SH-SY5Y (cell line): ENCODE results near the gene TMEM151B.

Source experiments
- GATA2 ChIP-seq: IDR thresholded peaks from 2 replicates; pipeline ENCODE4 v1.6.1; 2011; ENCODE audit warnings: mild to moderate bottlenecking, low read depth, low read length
- GATA3 ChIP-seq: IDR thresholded peaks from 2 replicates; pipeline ENCODE4 v1.6.1; 2011; ENCODE audit warnings: low read depth, mild to moderate bottlenecking, low read length, moderate library complexity

GRCh38 chr6:44254191-44255104, 15.8 kb upstream of the TMEM151B start:
- TF ChIP-seq GATA3 (no peak), GATA2 (no peak)
